Hepatocyte (in vitro differentiated cells): ENCODE data around the gene DIP2B. TPM values are rescaled to one million over a fixed set of nuclear protein-coding genes. Genes with fewer than 3 reads are reported as not detected.

ENCODE experiments used
- DNase-seq: peaks from one replicate; pipeline ENCODE4 v3.0.0-alpha.2; 2016; ENCODE audit warnings: low spot score
- H2AFZ ChIP-seq: fragments of 200-600 bp; sonication (generic); 2 replicates; pipeline ENCODE4 v1.6.0; 2016; ENCODE audit warnings: antibody characterized with exemption, mild to moderate bottlenecking
- H3K27ac ChIP-seq: fragments of 200-600 bp; sonication (generic); 2 replicates; pipeline ENCODE4 v1.5.1; 2016; ENCODE audit warnings: mild to moderate bottlenecking
- H3K27me3 ChIP-seq: fragments of 200-600 bp; sonication (generic); 2 replicates; pipeline ENCODE4 v1.6.1; 2016
- H3K36me3 ChIP-seq: fragments of 200-600 bp; sonication (generic); replicated peaks from 2 replicates; pipeline ENCODE4 v1.5.1; 2016; ENCODE audit warnings: low read depth; ENCODE audit not compliant: insufficient read depth
- H3K4me1 ChIP-seq: fragments of 200-600 bp; sonication (generic); 2 replicates; pipeline ENCODE4 v1.5.1; 2016; ENCODE audit warnings: mild to moderate bottlenecking, moderate library complexity; ENCODE audit not compliant: insufficient read depth
- H3K4me2 ChIP-seq: fragments of 200-600 bp; sonication (generic); 2 replicates; pipeline ENCODE4 v1.6.0; 2016
- H3K4me3 ChIP-seq: fragments of 200-600 bp; sonication (generic); 2 replicates; pipeline ENCODE4 v1.5.1; 2016; ENCODE audit warnings: mild to moderate bottlenecking
- H3K79me2 ChIP-seq: fragments of 200-600 bp; sonication (generic); 2 replicates; pipeline ENCODE4 v1.6.0; 2017; ENCODE audit warnings: mild to moderate bottlenecking
- H3K9me2 ChIP-seq: fragments of 200-600 bp; sonication (generic); replicated peaks from 2 replicates; pipeline ENCODE4 v1.6.0; 2017; ENCODE audit warnings: mild to moderate bottlenecking; ENCODE audit not compliant: insufficient read depth
- H3K9me3 ChIP-seq: fragments of 200-600 bp; sonication (generic); 2 replicates; pipeline ENCODE4 v1.5.1; 2016; ENCODE audit warnings: low read depth, mild to moderate bottlenecking
- H4K20me1 ChIP-seq: fragments of 200-600 bp; sonication (generic); 2 replicates; pipeline ENCODE4 v1.6.0; 2016; ENCODE audit warnings: mild to moderate bottlenecking; ENCODE audit not compliant: insufficient read depth, poor library complexity, severe bottlenecking
- EZH2 ChIP-seq: fragments of 200-600 bp; sonication (generic); IDR thresholded peaks from 2 replicates; pipeline ENCODE4 v1.6.1; 2016; ENCODE audit warnings: antibody characterized with exemption, mild to moderate bottlenecking, borderline replicate concordance
- EZH2phosphoT487 ChIP-seq: fragments of 200-600 bp; sonication (generic); IDR thresholded peaks from one replicate; pipeline ENCODE4 v1.6.1; 2018; ENCODE audit warnings: antibody characterized with exemption, mild to moderate bottlenecking, low read depth, moderate library complexity; ENCODE audit not compliant: unreplicated experiment, severe bottlenecking
- WGBS: methylation state at CpG from one replicate; pipeline ENCODE4 v1.1.6; 2016; ENCODE audit warnings: low lambda C conversion rate; ENCODE audit errors: missing lambda C conversion rate; 5-methylcytosine and 5-hydroxymethylcytosine counted together
- polyA plus RNA-seq: library from polyadenylated mRNA; unstranded; fragments of >200 nt; fragmentation: Nextera tagmentation; extraction: Ambion mirVana; gene quantifications from 2 replicates; pipeline ENCODE4 v1.2.1, GENCODE V29; 2016
- total RNA-seq: library from RNA; depleted of rRNA; stranded (reverse); fragments of >200 nt; gene quantifications from 2 replicates; pipeline ENCODE4 v1.2.3, GENCODE V29; 2014
- TF ChIP-seq, protein P1 (sequence below): fragments of 200-600 bp; sonication (generic); IDR thresholded peaks from 2 replicates; pipeline ENCODE4 v1.5.1; 2016; ENCODE audit warnings: antibody characterized with exemption, mild to moderate bottlenecking; ENCODE audit not compliant: poor library complexity

The DIP2B gene
- total and polyA plus RNA-seq, 2 experiments from 2014 or later = 10.5 to 31.8 TPM

GRCh38 chr12:50628394-50628793 lies 123.6 kb downstream of the DIP2B start:
- Histone ChIP-seq H3K27ac (no peak overlapping the region), H3K4me1 (peaks cover 12% of the 10 kb centered on the region), H3K9me3 (no peaks in the 10 kb centered on the region), H4K20me1 (no peaks in the 10 kb centered on the region), H3K9me2 (no peaks in the 10 kb centered on the region), H3K79me2 (peaks cover 40% of the 10 kb centered on the region), H2AFZ (no peak overlapping the region), H3K4me3 (no peak overlapping the region), H3K27me3 (no peaks in the 10 kb centered on the region), H3K4me2 (no peak overlapping the region), H3K36me3 (no peaks in the 10 kb centered on the region)
- DNase-seq = no peak
- WGBS = 89% methylated on average over 6 of the region's 6 CpGs
- no peak for TF ChIP-seq EZH2
- TF ChIP-seq, protein P1, sequence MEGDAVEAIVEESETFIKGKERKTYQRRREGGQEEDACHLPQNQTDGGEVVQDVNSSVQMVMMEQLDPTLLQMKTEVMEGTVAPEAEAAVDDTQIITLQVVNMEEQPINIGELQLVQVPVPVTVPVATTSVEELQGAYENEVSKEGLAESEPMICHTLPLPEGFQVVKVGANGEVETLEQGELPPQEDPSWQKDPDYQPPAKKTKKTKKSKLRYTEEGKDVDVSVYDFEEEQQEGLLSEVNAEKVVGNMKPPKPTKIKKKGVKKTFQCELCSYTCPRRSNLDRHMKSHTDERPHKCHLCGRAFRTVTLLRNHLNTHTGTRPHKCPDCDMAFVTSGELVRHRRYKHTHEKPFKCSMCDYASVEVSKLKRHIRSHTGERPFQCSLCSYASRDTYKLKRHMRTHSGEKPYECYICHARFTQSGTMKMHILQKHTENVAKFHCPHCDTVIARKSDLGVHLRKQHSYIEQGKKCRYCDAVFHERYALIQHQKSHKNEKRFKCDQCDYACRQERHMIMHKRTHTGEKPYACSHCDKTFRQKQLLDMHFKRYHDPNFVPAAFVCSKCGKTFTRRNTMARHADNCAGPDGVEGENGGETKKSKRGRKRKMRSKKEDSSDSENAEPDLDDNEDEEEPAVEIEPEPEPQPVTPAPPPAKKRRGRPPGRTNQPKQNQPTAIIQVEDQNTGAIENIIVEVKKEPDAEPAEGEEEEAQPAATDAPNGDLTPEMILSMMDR = no peak
- no peak for TF ChIP-seq EZH2phosphoT487

DNA sequence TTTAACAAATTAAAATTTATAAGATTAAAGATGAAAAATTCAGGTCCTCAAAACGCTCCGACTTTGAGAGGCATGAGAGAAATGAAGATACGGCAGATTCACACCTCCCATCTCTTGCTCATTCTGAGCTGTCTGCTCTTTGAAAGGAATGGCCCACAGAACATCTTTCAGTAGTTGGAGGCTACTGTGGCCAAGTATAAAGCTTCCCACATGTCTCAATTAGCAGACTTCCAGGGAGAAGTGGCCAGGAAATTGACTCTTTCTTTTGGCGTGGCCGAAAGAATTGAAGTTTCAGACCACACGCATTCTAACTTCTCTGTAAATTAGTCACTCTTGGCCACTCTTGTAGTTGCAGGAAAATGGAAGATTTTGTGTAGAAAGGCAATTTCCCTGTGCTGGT lies 129.2 kb downstream of the DIP2B start:
- no peak overlapping the region for H2AFZ ChIP-seq
- no peak overlapping the region for H3K27ac ChIP-seq
- no peaks in the 10 kb centered on the region for H3K27me3 ChIP-seq
- peaks cover 10% of the 10 kb centered on the region for H3K4me1 ChIP-seq
- WGBS = 92% methylated on average over 6 of the region's 6 CpGs
- no peak for TF ChIP-seq EZH2
- no peak for TF ChIP-seq EZH2phosphoT487
- TF ChIP-seq, protein P1 = no peak
- peaks cover 31% of the 10 kb centered on the region for H3K79me2 ChIP-seq
- H4K20me1 ChIP-seq = no peaks in the 10 kb centered on the region
- no peak for DNase-seq
- H3K9me2 ChIP-seq = no peaks in the 10 kb centered on the region
- H3K4me2 ChIP-seq = no peak overlapping the region
- no peak overlapping the region for H3K4me3 ChIP-seq
- H3K9me3 ChIP-seq = no peaks in the 10 kb centered on the region
- no peaks in the 10 kb centered on the region for H3K36me3 ChIP-seq

- H3K79me2 ChIP-seq = peaks cover 35% of the 10 kb centered on the region
- H3K4me3 ChIP-seq = no peak overlapping the region
- TF ChIP-seq, protein P1 = no peak
- no peak for TF ChIP-seq EZH2phosphoT487
- TF ChIP-seq EZH2 = no peak
- no peaks in the 10 kb centered on the region for H3K27me3 ChIP-seq
- H3K27ac ChIP-seq = no peak overlapping the region
- H3K9me2 ChIP-seq = no peaks in the 10 kb centered on the region
- DNase-seq = no peak
- H3K4me1 ChIP-seq = peaks cover 10% of the 10 kb centered on the region
- no peaks in the 10 kb centered on the region for H3K9me3 ChIP-seq
- no peaks in the 10 kb centered on the region for H4K20me1 ChIP-seq
- no peak overlapping the region for H2AFZ ChIP-seq
- WGBS = 89% methylated on average over 2 of the region's 2 CpGs
- no peak overlapping the region for H3K4me2 ChIP-seq
- H3K36me3 ChIP-seq = no peaks in the 10 kb centered on the region
These were observed 129.6 kb downstream of the DIP2B start for GRCh38 chr12:50634379-50634778.

DNA sequence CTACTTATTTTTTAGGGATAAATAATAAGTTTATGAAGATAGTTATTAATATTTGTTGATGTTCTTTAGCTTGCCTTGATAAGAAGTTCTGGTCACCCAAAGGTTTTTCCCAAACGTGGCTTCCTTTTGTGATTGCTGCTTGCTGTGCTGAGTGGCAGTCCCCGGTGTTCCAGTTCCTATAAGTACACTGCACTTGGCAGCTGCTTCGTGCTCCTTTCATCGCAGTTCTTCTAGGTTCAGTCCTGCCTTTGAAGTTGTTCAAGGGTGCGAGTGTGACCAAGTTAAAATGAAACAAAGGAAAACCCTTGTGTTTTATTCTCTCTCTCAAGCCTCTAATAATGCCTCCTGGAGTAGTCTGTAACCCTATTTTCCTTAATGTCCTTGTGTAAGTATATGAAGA lies 130.6 kb downstream of the DIP2B start:
- Histone ChIP-seq H3K4me1 (peaks cover 10% of the 10 kb centered on the region), H3K27me3 (no peaks in the 10 kb centered on the region), H3K4me3 (no peak overlapping the region), H3K36me3 (no peaks in the 10 kb centered on the region), H3K27ac (no peak overlapping the region), H2AFZ (no peak overlapping the region), H3K9me3 (no peaks in the 10 kb centered on the region), H4K20me1 (no peaks in the 10 kb centered on the region), H3K79me2 (peaks cover 43% of the 10 kb centered on the region), H3K9me2 (no peaks in the 10 kb centered on the region), H3K4me2 (no peak overlapping the region)
- DNase-seq = no peak
- 74% methylated on average over 5 of the region's 5 CpGs for WGBS
- no peak for TF ChIP-seq EZH2
- TF ChIP-seq, protein P1 = no peak
- no peak for TF ChIP-seq EZH2phosphoT487
